Activated naive CD4-positive, alpha-beta T cell treated with anti-CD3 and anti-CD28 coated beads, Interleukin-2, amount 50 U/mL, for 16 hours (primary cell): ENCODE results near the gene ST6GALNAC4.
A peak's percentile ranks its signal among the peaks of the same experiment; 100 is the strongest.

ENCODE experiments used
- DNase-seq: peaks from one replicate; pipeline ENCODE4 v3.0.0-alpha.2; 2020

ST6GALNAC4 gene

DNA sequence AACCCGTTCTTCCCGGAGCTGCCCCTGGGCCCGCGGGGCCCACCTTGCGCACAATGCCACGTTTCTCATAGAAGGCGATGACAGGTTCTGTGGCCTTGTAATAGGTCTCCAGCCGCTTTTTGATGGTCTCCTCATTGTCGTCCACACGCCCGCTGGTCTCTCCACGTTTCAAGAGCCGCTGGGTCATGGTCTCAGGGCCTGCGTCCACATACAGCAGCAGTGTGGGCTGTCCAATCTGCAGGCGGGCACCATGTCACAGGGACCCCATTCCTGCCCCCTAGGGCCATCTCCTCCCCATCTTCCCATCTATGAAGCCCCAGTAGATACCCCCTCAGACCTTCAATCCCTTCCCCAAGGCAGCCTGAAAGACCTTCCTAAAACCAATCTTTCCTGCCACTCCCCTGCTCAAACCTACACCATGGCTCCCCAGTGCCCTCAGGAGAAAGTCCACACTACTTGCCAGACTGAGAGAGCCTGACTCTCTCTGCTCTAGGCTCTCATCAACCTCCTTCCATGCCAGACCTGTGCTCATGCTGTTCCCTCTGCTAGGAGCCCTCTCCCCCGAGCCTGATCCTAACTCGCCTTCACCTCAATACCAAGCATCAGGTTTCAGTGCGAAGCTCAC, 48.5 kb downstream of the ST6GALNAC4 start:
- DNase-seq: no peak

DNA sequence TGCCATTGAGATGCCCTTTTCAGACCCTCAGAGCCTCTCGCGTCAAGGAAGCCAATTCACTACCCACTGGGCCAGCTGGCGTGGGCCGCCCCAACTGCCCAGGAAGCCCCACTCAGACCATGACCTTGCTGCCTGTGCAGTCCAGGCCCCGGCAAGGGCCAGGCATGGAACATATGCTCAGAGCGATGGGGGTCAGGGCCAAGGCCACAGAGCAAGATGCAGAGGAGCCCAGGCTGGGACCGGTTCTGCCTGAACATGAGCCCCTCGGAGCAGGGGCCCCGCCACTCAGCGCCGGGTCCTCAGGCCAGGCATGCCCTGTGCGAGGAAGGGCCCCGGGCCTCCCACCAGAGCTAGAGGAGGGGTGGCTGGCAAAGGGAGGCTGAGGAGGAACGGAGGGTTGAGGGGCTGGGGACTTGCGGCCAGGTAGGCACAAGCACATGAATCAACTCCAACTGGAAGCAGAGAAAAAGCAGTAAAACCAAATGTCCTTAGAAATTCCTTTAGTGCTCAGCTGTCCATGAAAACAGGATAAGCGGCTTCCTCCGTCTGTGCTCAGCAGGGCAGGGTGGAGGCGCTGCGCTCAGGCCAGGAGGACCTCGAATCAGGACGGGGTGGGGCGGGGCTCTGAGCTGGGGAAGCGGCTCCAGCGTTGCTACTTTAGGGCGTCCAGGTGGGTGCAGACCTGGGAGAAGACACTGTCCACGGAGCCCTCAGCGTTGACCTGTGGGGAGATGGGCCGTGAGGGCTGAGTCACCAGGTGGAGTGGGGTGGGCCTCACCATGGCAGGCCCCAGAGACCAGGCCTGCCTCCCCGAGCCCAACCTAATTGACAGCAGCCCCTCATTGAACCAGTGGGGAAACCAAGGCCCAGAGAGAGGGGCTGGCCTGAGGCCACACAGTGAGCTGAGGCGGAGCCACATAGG, 49.2 kb downstream of the ST6GALNAC4 start:
- no peak for DNase-seq

DNA sequence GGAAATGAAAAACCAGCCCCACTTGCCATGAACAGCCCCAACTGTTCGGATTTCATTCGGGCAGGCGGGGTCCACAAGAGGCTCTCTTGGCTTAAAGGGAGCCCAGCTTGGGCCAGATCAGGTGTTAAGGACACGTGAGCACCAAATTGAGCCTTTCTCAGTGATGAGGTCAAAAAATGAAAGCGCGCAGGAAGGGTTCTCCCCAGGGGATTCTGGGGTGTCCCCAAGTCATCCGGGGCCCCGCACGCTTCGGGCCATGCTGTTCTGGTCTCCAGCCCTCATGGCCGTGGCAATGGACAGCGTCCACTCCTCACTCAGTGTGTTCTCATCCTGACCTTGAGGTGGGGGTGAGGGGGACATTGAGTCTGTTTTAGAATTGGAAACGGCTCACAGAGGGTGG, 50.3 kb downstream of the ST6GALNAC4 start:
- no peak for DNase-seq

DNA sequence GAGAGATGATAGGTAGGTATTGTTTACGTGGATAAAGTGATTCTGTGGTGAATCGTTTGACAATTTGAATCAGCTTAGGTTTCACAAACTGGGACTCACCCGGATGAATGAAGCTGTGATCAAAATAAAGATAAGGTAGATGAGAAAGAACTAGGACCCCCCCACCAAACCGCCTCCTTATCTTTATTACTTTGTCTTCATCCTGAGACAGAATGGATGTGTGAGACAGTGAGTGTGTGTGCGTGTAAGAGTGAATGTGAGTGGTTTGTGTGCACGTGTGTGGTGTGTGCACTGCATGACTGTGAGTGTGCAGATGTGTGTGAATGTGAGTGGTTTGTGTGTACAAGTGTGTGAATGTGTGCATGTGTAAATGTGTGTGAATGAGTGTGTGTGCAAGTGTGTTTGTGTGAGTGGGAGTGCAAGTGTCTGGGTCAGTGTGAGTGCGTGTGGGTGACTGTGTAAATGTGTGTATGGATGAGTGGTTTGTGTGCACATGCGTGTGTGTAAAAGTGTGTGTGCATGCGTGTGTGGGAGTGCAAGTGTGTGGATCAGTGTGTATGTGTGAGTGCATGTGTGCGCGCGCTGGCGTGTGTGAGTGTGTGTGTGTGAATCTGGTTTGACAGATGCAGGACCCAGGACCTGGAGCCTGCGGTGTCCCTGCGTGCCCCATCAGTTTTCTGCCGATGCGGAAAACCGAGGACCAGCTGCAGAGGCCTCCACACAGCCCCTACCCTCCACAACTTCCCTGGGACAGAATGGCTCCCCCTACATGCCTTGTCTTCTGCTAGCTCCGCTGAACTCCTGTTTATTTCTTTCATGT, 51.0 kb downstream of the ST6GALNAC4 start:
- no peak for DNase-seq

DNA sequence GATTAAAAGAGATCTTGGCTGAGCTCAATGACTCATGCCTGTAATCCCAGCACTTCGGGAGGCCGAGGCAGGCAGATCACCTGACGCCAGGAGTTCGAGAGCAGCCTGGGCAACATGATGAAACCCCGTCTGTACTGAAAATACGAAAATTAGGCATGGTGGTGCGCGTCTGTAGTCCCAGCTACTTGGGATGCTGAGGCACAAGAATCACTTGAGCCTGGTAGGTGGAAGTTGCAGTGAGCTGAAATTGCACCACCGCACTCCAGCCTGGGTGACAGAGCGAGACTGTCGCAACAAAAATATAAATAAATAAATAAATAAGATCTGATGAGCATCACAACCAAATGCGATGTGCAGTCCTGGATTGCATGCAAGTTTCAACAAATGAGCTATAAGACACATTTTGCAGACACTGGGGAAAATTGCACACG, 53.6 kb downstream of the ST6GALNAC4 start:
- DNase-seq: no peak

DNA sequence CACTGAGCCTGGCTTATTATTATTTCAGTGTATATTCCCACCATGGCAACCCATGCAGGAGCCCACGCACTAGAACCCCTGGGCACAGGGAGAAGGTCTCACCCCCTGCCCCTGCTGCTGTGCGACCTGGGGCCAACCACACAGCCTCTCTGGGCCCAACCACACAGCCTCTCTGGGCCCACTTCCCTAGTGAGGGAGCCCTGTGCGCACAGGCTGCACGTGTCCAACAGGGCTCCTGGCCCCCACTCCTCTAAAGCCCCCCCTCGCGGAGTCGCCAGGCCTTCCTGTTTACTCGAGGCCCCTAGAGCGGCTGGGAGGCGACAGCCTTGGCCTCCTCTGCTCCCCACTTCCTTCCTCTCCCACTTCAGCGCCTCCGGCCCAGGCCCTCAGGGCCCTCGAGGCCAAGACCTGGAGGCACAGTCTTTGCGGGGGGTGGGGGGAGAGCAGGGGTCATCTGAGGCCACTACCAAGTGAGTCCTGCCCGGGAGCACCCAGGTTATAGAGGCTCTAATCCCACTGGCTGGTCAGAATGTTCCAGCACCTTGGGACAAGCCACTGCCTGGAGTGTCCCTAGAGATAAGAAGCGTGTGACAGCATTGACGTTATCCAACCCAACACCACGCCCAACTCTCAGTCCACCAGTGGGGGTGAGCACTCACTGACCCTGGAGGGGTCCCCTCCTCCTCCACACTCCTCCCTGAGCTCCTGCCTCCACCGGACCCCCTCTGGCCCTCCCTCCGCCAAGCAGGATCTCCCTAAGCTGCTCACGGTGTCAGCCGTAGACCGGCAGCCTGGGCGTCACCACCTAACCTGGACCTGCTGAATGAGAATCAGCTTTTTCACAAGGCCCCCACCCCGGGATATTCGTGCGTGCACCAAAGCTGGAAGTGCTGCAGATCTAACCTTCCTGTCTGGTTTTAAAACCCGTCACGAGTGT, 54.5 kb downstream of the ST6GALNAC4 start:
- peak; percentile 34 for DNase-seq

DNA sequence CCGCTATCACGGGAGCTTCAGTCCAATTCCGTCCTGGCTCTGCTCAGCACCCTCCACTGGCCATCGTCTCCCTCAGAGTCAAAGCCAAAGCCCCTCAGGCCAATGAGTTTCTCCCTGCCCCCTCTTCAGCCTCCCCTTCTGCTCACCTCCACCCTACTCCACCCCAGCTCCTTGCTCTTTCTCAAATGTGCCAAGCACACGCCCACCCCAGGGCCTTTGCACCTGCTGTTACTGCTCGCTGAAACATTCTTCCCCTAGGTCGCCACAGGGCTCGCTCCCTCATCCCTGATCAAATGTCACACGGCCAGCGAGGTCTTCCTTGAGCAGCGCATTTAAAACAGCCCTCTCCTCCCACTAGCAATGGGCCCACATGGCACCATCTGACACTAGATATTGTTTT, 56.1 kb downstream of the ST6GALNAC4 start:
- DNase-seq: no peak

DNA sequence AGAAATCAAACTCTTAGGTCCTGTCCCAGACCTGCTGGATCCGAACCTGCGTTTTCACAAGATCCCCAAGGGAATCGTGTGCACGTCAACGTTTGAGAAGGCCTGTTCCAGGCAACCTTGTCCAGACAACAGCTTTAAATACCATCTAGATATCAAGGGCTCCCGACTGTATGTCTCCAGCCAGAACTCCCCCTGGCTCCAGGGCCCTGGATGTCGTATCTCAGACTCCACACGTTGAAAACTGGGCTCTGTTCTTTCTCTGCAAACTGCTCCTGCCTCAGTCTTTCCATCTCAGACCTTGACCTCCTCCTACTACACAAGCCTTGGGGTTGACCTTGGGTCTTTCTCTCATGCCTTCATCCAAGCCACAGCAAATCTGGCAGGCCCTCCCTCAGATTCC, 56.6 kb downstream of the ST6GALNAC4 start:
- DNase-seq: no peak

DNA sequence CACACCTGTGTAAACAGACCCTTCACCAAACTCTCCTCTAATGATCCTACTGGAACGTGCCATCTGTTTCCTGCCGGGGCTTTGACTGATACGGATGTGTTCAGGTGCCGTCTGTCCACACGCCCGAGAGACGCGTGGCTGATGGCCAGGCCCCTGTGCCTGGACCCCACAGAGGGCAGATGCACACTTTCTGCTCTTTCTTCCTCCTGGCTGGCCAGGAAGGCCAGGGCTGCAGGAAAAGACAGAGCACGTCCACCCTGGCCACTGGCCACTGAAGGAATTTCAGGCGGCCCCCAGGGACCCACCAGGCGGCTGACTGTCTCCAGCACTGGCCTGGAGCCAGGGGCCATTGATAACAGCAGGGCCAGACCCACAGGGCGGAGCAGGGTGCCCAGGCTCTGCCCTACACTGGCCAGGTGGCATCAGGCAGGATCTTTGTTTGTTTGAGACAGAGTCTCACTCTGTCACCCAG, 58.8 kb downstream of the ST6GALNAC4 start:
- no peak for DNase-seq
